Activated CD4-positive, CD25-positive, alpha-beta regulatory T cell treated with anti-CD3 and anti-CD28 coated beads, Interleukin-2, amount 50 U/mL, for 24 hours (primary cell): ENCODE measurements around the gene APBB2.
"Not testable (repeated sequence)": the region's sequence is repeated elsewhere in the genome, so short reads cannot be mapped to it uniquely, and the experiment has no call there.

ENCODE experiments used
- ATAC-seq, 2 donors: fragments of 150-1000 bp; cut with Tn5 transposase; one replicate each; pipeline ENCODE4 v1.10.0; 2021; ENCODE audit warnings: mild to moderate bottlenecking in 1 of 2, moderate library complexity in 1 of 2

The APBB2 gene

DNA sequence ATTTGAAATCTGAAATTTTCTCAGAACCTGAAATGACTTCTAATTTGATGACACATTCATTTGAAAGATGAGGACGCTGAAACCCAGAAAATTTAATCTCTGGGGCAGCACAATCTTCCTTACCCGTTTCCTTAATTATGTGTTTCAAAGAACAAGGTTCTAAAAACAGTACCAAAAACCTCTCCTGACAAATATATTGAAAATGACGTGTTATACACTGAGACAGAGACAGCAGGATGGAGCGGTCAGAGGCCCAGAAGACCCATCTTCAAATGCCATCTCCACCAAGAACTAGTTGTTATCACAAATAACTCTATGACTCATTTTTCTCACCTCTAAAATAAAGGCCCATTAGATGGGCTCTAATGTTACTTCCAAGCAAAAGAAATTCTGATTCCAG lies 287.3 kb downstream of the APBB2 start:
- ATAC-seq = peak; percentile 35 to 39

DNA sequence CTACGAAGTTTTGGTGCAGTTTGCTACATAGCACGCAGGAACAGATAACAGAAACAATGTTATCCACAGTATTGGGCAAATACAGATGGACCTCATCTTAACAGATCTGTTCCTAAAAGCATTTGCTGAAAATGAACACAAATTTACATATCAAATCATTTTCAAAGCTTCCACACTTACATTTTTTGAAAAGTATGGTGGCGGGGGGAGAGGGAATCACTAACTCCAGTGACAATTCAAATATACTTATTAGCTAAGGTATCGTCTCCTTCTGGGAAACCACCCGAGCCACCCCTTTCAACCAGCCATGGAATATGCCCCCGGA lies 289.6 kb downstream of the APBB2 start:
- ATAC-seq = no peak

DNA sequence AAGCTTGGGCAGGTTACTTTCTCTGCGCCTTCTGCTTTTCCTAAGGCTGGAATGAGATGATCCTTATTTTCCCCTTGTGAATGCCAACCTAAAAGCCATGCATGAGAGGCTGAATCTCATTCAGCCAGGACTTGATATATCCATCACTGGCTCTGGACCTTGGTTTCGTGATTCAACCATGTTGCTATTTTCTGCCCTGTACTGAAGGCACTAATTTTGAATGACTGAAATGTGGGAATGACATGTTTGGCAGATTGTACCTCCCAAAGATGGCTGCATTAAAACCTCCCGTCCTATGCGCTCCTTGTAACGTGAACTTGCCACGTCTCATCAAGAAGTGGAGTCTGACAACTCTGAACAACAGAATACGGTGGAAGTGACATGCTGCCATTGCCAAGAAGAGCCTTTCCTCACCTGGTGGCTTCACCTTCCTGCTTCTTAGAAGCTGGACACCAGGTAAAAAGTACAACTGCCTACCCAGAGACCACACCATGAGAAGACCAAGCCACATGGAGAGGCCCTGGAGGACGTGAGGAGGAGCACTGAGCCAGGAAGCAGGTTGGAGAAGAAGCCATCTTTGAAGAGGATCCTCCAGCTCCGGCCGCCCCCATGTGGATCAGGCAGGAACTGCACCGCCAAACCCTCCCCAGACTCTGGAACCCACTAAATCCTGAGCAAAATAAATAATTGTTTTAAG lies 290.1 kb downstream of the APBB2 start:
- peak; percentile 64 to 68 for ATAC-seq

DNA sequence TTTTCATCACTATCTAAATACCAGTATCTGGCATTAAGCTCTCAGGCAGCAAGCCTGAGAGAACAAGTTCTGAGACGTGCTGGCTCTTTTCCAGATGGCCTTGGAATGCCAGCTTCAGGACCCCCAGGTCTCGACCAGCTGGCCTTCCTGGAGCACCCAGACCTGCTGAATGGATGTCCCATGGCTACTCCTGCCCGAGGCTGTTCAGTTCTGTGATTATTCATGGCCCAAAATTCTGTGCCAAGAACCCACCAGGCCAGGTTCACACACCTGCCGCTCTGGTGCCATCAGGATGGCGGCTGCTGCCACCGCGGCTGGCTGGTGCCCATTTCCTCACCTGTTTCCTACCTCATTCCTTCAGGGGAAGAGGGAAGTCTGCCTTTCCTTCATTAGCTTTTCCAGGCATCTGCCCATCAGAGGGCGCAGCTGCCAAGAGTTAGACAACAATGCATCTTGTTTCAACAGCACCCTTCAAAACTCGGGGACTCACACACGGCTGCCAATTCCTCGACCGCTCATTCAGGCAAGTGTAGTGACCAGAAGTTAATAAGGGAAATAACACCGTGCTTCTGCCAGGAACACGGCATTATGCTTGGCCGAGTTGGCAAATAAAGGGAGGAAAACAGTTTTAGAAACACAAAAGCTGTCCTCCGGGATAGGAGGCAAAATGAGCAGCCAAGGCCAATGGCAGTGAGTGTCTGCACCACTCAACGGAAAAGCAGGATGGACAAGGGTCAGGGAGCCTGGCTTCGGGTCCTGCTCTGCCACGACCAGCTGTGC lies 290.8 kb downstream of the APBB2 start:
- no peak for ATAC-seq

DNA sequence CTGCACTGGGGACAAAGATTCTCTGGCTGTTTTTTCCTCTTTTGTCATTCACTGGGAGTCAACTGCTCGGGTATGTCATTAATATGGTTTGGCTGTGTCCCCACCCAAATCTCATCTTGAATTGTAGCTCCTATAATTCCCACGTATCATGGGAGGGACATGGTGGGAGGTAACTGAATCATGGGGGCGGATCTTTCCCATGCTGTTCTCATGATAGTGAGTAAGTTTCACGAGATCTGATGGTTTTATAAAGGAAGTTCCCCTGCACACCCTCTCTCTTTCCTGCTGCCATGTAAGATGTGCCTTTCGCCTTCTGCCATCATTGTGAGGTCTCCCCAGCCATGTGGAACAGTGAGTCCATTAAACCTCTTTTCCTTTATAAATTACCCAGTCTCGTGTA lies 294.4 kb downstream of the APBB2 start:
- ATAC-seq = not testable (repeated sequence)

DNA sequence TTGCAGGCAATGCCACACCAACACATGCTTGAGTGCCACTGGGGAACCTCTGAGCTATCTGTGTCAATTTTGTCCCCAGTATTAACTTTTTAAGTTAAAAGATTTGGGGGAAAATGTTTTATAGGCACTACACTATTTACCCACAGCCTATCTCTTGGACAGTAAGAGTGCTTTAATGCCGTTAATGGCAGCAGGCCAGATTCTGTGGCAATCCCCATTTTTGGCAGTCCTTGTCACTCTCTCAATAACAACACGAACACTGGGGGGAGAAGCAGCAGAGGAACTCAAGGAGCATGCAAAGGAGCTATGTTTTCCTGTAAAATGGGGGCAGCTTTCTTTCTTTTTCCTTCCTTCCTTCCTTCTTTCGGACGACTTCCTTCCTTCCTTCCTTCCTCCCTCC lies 296.0 kb downstream of the APBB2 start:
- no peak for ATAC-seq

DNA sequence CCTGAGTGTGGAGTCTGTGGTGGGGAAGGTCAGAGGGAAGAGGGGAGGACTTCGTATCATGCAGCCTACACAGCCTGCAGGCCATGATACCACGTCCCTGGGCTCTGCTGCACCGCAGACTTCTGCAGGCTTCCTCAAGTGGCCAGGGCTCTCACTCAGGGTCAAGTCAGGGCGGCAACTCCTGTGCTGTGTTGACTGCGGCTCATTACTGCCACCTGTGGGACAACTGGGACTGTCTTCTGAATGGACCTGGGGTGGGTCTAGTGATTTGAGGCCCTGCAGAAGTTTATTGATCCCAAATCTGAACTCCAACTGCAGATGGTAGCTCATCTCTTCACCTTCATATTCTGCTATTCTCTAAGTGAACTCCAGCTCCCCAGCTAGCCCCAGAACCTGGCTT lies 297.5 kb downstream of the APBB2 start:
- peak; percentile 59 to 60 for ATAC-seq

DNA sequence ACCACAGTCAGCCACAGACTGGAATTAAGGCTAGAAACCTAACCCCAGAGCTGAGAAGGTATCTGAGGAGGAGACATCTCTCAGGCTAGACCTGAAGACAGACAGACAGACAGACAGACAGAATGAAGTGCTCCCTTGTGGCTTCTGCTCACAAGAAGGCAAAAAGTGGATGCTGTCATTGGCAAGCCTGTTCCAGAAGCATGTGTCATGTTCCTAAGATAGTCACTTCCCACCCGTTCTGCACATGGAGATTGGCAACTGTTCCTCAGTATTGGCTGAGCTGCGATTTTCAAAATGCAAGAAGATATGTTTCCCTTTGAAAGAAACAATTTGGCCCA lies 298.2 kb downstream of the APBB2 start:
- ATAC-seq = no peak

DNA sequence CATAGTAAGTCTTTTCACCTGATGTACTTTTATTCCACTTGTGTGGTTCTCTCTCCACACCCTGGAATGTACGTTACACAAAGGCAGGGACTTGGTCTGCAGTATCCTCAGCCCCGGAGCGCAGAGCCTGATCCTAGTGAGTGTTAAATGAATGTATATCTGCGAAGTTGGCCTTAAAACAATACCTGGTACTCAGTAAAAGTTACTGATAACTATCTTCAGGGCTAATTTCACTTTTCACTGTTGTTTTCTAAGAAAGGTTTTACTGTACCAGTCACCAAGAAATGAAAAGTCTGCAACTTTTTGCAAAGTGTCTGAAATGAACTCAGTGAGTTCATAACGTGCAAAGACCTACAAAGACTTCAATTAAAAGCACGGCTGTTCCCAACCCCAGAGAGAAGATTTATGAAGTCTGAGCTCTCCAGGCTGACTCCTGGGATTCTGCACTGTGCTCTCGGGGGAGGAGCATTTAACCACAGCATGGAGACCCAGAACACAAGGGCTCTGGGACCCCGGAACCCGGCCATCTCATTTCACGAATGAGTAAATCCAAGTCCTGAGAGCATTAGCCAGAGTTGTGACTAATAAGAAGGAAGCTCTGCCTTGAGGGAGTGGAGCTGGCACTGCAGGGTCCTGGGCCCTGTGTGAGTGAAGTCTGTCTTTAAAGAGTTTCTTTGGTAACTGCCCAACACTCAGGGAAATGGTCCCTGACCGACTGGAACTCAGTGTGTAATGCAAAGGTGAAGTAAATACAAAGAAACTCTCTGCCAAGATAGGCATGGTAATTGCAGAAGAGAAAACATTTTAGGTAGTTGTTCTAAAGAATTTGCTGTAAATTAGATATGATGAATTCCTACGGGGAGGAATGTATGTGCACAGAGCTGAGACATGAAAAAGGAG lies 298.8 kb downstream of the APBB2 start:
- ATAC-seq = peak; percentile 61 to 74

DNA sequence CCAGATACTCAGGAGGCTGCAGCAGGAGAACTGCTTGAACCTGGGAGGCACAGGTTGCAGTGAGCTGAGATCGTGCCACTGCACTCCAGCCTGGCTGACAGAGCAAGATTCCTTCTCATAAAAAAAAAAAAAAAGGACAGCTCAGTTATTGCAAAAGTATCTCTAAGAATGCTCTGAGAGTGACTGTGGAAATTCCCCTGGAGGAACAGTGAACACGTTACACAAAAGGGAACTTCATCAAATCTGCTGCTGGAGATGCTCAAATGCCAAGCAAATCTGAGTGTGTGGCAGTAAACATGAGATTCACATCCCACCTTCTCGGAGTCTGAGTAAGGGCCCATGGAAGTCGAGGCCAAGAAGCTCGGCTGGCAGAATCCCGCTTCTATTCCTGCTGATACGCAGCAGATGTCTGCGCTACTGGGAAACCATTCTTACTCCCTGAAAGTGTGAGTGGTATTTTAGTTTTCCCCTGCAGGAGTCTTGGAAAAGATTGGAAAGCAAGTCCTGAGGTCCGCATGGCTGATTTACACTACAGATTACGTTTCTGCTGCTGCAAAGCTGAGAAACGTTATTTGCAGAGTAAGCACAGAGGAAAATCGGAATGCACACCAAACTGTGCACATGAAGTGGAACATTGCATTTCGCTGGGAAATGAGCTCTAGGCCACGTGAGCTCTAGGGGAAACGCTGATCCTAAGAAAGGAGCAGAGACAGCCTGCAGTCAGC lies 301.7 kb downstream of the APBB2 start:
- ATAC-seq = no peak

DNA sequence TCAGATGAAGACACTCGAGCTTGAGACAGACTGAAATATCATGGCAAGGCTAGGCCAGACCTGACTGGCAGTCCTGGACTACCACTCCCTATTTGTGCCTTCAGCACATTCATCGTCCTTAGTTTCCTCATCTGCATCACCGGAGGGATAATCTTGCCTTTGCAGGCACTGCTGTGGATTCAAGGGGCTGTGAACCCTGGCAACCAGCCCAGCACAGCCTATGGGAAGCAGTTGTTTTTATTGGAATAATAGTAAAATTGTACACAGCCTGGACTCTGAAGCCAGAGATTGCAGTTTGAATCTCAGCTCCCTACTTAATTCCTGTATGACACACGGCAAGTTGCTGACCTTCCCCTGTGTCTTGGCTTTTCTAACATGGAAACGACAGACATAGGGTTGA lies 303.6 kb downstream of the APBB2 start:
- ATAC-seq = no peak

DNA sequence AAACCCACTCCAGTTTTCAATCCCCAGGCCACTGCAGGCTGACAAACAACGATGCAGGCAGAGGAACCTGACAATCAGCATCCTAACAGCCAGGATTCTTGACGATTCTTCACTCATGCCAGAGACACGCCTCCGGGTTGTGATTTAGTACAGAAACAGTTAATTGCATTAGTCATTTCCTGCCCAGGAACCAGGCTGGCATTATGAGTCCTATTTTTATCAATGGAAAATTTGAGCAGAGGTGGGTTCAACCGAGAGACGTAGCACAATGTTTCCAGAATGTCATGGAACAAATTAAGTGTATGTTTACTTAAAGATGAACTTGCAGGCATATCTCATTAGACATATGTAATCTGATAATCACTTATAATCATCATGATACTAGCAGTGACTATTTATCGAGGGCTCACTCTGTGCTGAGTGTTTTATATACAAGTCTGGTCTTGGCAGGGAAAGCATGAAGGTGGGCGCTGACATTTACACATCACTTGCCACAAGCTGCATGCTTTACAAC lies 304.9 kb downstream of the APBB2 start:
- ATAC-seq = peak; percentile 90 to 91

DNA sequence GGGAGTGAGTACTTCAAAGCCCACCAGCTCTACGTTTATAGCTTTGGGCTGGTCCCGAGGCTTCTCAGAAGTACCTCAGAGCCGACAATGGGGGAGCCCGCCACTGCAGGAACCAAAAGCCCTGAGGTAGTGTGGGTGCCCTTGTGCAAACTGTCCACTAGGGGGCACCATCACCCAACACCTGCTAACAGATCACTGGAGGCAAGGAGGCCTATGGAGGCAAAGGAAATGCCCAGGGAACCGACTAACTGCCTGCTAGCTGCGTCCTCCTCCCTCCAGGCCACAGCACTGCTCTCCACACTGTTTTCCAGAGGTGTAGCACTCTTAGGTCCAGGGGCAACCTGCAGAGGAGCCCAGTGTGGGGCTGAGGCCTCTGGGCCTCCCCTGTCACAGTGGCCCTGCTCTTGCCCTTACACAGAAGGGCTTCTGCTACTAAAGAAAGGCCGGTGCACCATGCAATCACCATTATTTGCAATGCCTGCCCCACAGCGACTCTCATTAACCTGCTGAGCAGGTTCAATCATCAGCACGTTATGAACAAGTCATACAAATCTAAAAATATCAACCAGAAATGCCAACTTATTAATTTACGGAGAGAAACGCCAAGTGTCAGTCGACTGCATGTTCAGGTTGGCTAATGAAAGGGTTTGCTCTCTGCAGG lies 305.5 kb downstream of the APBB2 start:
- ATAC-seq = peak; percentile 33 to 50

DNA sequence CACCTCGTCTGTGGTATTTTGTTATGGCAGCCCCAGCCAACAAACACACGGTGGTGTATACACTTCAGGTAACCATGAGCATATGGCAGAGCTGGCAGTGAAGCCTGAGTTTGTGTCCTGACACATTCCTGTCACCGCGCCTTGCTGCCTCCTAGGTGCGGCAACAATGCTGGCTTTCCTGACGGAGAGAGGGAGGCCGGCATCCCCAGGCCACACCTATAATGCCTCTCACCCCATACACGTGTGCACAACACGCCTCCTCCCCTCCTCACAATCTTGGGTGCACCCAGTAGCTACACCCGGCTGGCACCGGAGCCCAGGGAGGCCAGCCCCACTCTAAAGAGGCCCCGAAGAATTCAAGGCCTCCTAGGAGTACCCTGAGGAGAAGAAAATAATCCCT lies 306.0 kb downstream of the APBB2 start:
- no peak for ATAC-seq

DNA sequence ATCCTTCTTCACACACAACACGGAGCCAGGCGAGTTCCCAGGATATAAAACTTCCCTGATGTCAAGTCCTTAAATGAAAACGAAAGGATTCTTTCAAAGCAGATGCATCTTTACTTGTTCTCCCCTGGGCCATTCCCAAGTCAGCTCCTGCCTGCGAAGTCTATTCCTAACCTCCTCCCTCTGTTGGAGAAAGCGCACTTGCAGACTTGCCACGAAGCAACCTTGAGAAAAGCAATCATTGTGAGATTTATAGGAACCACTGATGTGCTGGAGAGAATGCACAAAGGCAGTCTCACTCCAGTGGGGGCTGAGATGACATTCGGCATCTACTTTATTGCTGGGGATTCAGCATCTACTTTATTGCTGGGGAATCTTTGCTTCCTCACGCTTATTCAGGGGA lies 308.9 kb downstream of the APBB2 start:
- no peak for ATAC-seq

DNA sequence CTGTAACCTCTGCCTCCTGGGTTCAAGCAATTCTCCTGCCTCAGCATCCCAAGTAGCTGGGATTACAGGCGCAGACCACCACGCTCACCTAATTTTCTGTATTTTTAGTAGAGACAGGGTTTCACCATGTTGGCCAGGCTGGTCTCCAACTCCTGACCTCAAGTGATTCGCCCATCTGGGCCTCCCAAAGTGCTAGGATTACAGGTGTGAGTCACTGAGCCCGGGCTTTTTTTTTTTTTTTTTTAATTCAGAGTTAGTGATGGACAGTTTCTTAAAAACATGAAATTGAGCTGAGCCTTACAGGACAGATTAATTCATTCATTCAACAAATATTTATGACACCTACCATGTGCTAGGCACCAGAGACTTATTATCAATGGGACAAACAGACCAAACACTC lies 313.8 kb downstream of the APBB2 start:
- ATAC-seq = not testable (repeated sequence)

DNA sequence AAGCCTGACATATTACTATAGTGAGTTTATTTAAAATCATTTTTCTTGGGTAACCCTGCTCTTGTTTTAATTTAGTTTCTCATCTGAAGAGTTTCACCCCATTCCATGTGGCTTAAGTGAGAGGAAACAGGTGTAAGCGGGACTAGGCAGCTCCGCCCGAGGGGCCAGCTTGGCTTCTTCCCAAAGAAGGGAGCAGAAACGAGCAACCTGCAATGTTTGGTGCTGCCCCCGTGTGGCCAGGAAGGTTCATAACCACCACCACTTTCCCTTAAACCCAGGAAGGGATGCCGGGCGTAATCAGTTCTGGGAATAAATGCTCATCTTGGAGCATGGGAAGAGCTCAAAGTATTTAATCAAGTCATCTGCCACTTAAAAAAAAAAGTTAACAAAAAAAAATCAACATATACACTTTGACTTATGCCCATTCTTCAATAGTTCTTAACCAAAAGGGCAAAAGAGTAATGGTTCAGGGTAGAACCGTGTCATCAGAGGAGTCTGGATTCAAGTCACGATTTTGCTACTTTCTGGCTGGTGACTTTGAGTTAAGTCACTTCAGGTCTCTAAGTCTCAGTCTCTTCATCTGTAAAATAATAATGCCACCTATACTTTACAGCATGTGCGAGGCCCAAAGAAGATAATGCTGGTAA lies 316.7 kb downstream of the APBB2 start:
- peak; percentile 42 to 54 for ATAC-seq

DNA sequence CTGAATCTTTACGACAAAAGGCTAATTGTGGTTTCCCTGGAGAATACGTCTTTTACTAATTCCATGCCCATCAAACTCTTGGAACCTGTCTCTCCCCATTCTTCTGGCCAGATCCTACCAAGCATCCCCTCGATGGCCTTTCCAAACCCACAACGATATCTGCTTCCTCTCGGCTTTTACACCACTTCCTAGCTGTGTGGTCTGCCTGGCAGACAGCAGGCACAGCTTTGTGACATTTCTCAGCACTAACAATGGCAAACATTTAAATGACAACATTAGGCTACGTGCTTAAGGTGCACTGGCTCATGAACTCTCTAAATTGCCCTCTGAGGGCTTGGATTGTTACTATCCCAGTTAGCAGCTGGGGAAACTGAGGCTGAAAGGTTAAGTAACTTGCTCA lies 323.6 kb downstream of the APBB2 start:
- ATAC-seq = no peak

DNA sequence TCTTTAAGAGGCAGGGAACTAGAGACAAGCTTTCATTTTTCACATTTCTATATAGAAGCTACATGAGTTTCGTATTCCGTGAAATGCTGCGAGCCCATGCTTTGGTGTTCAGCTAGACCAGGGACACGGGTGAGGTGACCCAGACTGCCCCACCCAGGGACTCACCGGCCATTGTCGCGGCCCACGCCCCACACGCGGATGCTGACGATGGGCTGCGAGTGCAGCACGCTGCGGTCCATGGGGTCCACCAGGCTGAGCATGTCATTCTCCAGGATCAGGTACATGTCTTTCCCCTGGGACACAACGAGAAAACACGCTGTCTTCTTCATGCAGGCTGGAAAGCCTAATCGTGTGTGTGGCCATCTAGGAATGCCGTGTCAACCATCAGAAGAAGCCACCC lies 324.1 kb downstream of the APBB2 start:
- ATAC-seq = no peak

DNA sequence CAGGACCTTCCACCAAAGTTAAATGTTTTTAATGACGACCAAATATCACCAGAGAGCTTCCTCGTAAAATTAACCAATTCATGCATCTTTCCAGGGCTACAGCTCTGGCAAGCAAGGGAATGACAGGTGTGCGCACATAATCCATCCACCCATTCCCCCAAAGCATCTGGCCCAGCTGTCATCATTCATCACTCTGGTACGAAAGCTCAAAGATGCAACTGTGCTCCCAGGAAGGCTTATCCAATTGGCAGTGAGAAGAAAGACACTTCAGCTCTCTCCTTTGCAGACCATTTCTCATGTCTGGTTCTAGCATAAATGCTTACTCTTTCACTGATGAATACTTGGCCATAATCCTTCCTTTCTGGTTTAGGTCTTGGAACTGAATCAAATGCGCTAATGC lies 325.4 kb downstream of the APBB2 start:
- no peak for ATAC-seq

DNA sequence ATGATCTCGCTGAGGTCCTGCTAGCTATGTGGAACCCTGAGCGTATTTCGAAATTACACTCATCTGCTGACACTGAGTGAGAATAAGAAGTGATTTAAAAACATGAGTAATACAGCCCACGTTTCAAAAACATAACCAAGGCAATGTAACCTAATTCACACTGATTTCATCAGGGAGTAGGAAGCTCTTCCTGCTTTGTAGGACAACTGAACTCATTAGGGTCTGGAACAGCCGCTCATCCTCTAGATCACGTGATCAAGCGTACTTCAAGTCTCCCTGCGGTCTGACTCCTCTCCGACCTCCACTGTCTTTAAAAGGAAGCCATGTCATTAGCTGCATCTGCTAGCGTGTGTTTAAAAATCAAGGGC lies 326.6 kb downstream of the APBB2 start:
- ATAC-seq = peak; percentile 28 to 45
